ENCODE results near the gene PHACTR1.

PHACTR1 gene

GRCh38 chr6:13000537-13000936 is 284.0 kb downstream of the PHACTR1 start:
- DNase-seq = no peak

GRCh38 chr6:13001927-13002326 is 285.4 kb downstream of the PHACTR1 start:
- no peak for DNase-seq

- no peak for DNase-seq
Measured at GRCh38 chr6:13004601-13005000, 288.0 kb downstream of the PHACTR1 start.

- DNase-seq = no peak
Measured at GRCh38 chr6:13005994-13006393, 289.4 kb downstream of the PHACTR1 start.

GRCh38 chr6:13006578-13007300 is 290.2 kb downstream of the PHACTR1 start:
- DNase-seq = no peak

GRCh38 chr6:13007744-13008143 is 291.2 kb downstream of the PHACTR1 start:
- DNase-seq = no peak

GRCh38 chr6:13009031-13009430 is 292.5 kb downstream of the PHACTR1 start:
- DNase-seq = no peak

- DNase-seq = no peak
Measured at GRCh38 chr6:13009461-13009860, 292.9 kb downstream of the PHACTR1 start.

GRCh38 chr6:13011612-13012146 is 295.1 kb downstream of the PHACTR1 start:
- DNase-seq = no peak

- no peak for DNase-seq
Measured at GRCh38 chr6:13012296-13012695, 295.7 kb downstream of the PHACTR1 start.

- no peak for DNase-seq
Measured at GRCh38 chr6:13012977-13013680, 296.6 kb downstream of the PHACTR1 start.

- DNase-seq = no peak
Measured at GRCh38 chr6:13013681-13014503, 297.3 kb downstream of the PHACTR1 start.

- DNase-seq = no peak
Measured at GRCh38 chr6:13014504-13015378, 298.2 kb downstream of the PHACTR1 start.

- DNase-seq = no peak
Measured at GRCh38 chr6:13015379-13015681, 298.8 kb downstream of the PHACTR1 start.

GRCh38 chr6:13024616-13025015 is 308.0 kb downstream of the PHACTR1 start:
- no peak for DNase-seq

GRCh38 chr6:13025893-13026499 is 309.4 kb downstream of the PHACTR1 start:
- no peak for DNase-seq

- DNase-seq = no peak
Measured at GRCh38 chr6:13026557-13026956, 310.0 kb downstream of the PHACTR1 start.

- no peak for DNase-seq
Measured at GRCh38 chr6:13027207-13027606, 310.6 kb downstream of the PHACTR1 start.

GRCh38 chr6:13030396-13030795 is 313.8 kb downstream of the PHACTR1 start:
- no peak for DNase-seq

GRCh38 chr6:13032566-13032965 is 316.0 kb downstream of the PHACTR1 start:
- no peak for DNase-seq

- DNase-seq = no peak
Measured at GRCh38 chr6:13033145-13033544, 316.6 kb downstream of the PHACTR1 start.

GRCh38 chr6:13034316-13034715 is 317.7 kb downstream of the PHACTR1 start:
- no peak for DNase-seq
